ENCODE measurements around the gene TLR10. TPM values are rescaled to one million over a fixed set of nuclear protein-coding genes. Genes with fewer than 3 reads are reported as not detected.
A peak's percentile ranks its signal among the peaks of the same experiment; 100 is the strongest.

Gene TLR10
- total and polyA plus RNA-seq, 9 of the 15 experiments (the other 6 are each of a cell fraction or from before 2014, with no cell fraction given), result 0.03 to 0.05 TPM; not detected in 7

DNA sequence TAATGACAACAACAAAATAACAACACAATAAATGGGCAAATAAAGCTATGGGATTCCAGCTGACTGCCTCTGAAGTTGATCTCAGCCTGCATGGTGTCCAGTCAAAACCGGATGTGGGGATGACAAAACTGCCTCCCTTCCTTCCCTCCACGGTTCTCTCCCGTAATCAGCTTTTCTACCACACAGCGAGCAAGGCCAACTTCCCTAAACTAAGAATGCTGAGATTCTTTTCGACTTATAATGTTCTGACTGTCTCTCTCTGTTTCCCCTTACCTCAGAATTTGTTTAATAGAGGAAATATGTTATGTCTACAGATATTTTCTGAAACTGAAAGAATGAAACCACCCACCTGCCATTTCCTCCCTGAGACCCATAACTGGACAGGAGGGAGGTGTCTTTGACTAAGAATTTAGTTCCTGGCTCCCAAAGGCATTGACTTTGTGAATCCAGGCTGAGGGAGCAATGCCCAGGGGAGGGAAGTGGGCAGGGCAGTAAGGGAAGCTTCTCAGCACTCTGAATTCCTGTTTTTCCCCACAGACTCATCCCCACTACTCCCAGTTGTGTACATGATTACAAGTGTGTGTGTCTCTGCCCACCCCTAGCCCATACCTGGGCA lies 22.8 kb upstream of the TLR10 start (continued):
- TF ChIP-seq, protein P1, sequence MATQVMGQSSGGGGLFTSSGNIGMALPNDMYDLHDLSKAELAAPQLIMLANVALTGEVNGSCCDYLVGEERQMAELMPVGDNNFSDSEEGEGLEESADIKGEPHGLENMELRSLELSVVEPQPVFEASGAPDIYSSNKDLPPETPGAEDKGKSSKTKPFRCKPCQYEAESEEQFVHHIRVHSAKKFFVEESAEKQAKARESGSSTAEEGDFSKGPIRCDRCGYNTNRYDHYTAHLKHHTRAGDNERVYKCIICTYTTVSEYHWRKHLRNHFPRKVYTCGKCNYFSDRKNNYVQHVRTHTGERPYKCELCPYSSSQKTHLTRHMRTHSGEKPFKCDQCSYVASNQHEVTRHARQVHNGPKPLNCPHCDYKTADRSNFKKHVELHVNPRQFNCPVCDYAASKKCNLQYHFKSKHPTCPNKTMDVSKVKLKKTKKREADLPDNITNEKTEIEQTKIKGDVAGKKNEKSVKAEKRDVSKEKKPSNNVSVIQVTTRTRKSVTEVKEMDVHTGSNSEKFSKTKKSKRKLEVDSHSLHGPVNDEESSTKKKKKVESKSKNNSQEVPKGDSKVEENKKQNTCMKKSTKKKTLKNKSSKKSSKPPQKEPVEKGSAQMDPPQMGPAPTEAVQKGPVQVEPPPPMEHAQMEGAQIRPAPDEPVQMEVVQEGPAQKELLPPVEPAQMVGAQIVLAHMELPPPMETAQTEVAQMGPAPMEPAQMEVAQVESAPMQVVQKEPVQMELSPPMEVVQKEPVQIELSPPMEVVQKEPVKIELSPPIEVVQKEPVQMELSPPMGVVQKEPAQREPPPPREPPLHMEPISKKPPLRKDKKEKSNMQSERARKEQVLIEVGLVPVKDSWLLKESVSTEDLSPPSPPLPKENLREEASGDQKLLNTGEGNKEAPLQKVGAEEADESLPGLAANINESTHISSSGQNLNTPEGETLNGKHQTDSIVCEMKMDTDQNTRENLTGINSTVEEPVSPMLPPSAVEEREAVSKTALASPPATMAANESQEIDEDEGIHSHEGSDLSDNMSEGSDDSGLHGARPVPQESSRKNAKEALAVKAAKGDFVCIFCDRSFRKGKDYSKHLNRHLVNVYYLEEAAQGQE (IDR thresholded peaks at IDR 0.05; ENCODE audit: borderline replicate concordance), result peak; percentile 76
- TF ChIP-seq, protein P1 (CRISPR knock-in tag; IDR thresholded peaks at IDR 0.05; ENCODE audit: low read depth), result no peak
- TF ChIP-seq, protein P2, sequence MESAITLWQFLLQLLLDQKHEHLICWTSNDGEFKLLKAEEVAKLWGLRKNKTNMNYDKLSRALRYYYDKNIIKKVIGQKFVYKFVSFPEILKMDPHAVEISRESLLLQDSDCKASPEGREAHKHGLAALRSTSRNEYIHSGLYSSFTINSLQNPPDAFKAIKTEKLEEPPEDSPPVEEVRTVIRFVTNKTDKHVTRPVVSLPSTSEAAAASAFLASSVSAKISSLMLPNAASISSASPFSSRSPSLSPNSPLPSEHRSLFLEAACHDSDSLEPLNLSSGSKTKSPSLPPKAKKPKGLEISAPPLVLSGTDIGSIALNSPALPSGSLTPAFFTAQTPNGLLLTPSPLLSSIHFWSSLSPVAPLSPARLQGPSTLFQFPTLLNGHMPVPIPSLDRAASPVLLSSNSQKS (CRISPR knock-in tag; IDR thresholded peaks at IDR 0.05), result no peak
- no peak for TF ChIP-seq HES1 (IDR thresholded peaks at IDR 0.05; ENCODE audit: low read depth)
- no peak for TF ChIP-seq MAX (CRISPR knock-in tag; IDR thresholded peaks at IDR 0.05)
- no peak for TF ChIP-seq PHB (CRISPR knock-in tag; IDR thresholded peaks at IDR 0.05)
- TF ChIP-seq, protein P3, sequence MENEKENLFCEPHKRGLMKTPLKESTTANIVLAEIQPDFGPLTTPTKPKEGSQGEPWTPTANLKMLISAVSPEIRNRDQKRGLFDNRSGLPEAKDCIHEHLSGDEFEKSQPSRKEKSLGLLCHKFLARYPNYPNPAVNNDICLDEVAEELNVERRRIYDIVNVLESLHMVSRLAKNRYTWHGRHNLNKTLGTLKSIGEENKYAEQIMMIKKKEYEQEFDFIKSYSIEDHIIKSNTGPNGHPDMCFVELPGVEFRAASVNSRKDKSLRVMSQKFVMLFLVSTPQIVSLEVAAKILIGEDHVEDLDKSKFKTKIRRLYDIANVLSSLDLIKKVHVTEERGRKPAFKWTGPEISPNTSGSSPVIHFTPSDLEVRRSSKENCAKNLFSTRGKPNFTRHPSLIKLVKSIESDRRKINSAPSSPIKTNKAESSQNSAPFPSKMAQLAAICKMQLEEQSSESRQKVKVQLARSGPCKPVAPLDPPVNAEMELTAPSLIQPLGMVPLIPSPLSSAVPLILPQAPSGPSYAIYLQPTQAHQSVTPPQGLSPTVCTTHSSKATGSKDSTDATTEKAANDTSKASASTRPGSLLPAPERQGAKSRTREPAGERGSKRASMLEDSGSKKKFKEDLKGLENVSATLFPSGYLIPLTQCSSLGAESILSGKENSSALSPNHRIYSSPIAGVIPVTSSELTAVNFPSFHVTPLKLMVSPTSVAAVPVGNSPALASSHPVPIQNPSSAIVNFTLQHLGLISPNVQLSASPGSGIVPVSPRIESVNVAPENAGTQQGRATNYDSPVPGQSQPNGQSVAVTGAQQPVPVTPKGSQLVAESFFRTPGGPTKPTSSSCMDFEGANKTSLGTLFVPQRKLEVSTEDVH (IDR thresholded peaks at IDR 0.05; ENCODE audit: low read depth, partially characterized antibody), result no peak
- no peak for TF ChIP-seq ZNF668 (CRISPR knock-in tag; IDR thresholded peaks at IDR 0.05)
- TF ChIP-seq NFYB (IDR thresholded peaks at IDR 0.05; ENCODE audit: extremely low read depth, insufficient read length), result no peak
- TF ChIP-seq HDAC8 (tag; IDR thresholded peaks at IDR 0.05), result no peak
- no peak for TF ChIP-seq LCOR (CRISPR knock-in tag; IDR thresholded peaks at IDR 0.05)
- no peak for TF ChIP-seq TRIM28 (IDR thresholded peaks at IDR 0.05)
- TF ChIP-seq CHD4 (IDR thresholded peaks at IDR 0.05; ENCODE audit: insufficient read depth, insufficient replicate concordance, low read depth, low read length, poor library complexity, severe bottlenecking), result no peak
- TF ChIP-seq GTF2E2 (tag; IDR thresholded peaks at IDR 0.05), result 0 out of 2 replicates have a peak, but pooled peaks have one; percentile 45
- peak; percentile 19; the same call in 1 of the 2 replicates for TF ChIP-seq L3MBTL2 (IDR thresholded peaks at IDR 0.05)

Data from K562 (cell line).